GM12891 (cell line): ENCODE measurements around the gene ARHGEF17.

Source experiments
- DNase-seq: peaks from one replicate; pipeline ENCODE4 v3.0.0; 2011; ENCODE audit warnings: low spot score; ENCODE audit not compliant: insufficient read length
- FAIRE-seq: peaks from 2 replicates; lab custom pipeline; 2011; peaks lifted over from hg19 to GRCh38; lab: Jason Lieb, UNC
- PAX5 ChIP-seq: IDR thresholded peaks from 2 replicates; pipeline ENCODE4 v1.6.1; 2011; ENCODE audit warnings: low read length, moderate library complexity, mild to moderate bottlenecking; ENCODE audit not compliant: insufficient read depth, severe bottlenecking
- POLR2A ChIP-seq: IDR thresholded peaks from 2 replicates; pipeline ENCODE4 v1.6.1; 2011; ENCODE audit warnings: low read depth, low read length, control low read depth
- POLR2AphosphoS5 ChIP-seq: IDR thresholded peaks from 2 replicates; pipeline ENCODE4 v1.6.1; 2011; ENCODE audit warnings: low read depth, low read length, control low read depth
- POU2F2 ChIP-seq: IDR thresholded peaks from 2 replicates; pipeline ENCODE4 v1.6.1; 2011; ENCODE audit warnings: low read depth, mild to moderate bottlenecking, control low read depth, low read length, moderate library complexity
- SPI1 ChIP-seq: IDR thresholded peaks from 2 replicates; pipeline ENCODE4 v1.6.1; 2011; ENCODE audit warnings: low read depth, low read length, control low read depth
- TAF1 ChIP-seq: IDR thresholded peaks from 2 replicates; pipeline ENCODE4 v1.6.1; 2011; ENCODE audit warnings: low read depth, low read length, control low read depth

The ARHGEF17 gene

DNA sequence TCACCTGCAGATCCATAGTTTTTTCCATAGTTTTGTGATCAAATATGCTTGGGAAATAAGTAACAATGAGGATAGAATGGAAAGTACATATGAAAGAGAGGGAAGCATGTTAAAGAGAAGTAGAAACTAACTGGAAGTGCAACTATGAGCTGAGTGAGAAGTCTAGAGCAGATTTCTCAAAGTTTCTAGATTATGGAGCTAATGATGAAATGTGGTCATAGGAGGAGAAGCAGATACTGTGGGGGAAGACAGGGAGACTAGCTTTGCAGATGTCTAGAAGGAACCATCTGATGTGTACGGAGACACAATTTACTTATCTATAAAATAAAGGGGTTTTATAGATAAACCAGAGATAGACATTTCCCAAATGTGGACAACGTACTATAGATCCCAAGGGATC lies 105.2 kb downstream of the ARHGEF17 start:
- DNase-seq (no peak), FAIRE-seq (no peak)
- TF ChIP-seq PAX5: no peak

DNA sequence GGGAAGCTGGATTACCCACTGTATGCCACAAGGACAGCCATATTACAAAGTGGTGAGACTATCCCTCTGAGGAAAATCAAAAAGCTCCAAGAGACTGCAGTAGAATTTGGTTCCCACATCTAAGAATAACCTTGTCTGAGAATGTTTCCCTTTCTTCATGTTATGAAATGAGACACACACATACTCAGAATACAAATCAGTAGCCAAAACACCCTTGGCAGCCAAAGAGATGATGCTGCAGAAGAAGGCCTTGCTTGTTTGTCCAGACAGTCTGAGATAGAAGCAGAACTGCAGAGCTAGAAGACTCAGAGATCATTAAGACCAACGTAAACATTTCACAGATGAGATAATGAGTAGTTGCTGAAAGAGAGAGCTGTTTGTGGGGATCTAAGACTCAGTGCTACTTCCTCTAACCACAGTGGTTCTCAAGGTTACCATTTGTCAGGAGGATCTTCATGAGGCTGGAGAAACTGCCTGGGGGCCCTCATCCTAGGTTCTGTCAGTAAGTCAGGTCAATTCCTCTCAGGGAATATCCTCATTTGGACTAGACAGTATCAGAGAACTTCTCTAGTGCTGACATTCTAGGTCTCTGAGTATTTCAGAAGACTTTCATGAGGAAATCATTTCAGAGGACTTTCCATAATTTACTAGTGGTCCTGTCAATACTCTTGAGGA lies 107.0 kb downstream of the ARHGEF17 start:
- DNase-seq: no peak
- TF ChIP-seq TAF1 (no peak), POU2F2 (no peak), POLR2A (no peak), POLR2AphosphoS5 (no peak), SPI1 (no peak), PAX5 (no peak)
- FAIRE-seq: no peak

DNA sequence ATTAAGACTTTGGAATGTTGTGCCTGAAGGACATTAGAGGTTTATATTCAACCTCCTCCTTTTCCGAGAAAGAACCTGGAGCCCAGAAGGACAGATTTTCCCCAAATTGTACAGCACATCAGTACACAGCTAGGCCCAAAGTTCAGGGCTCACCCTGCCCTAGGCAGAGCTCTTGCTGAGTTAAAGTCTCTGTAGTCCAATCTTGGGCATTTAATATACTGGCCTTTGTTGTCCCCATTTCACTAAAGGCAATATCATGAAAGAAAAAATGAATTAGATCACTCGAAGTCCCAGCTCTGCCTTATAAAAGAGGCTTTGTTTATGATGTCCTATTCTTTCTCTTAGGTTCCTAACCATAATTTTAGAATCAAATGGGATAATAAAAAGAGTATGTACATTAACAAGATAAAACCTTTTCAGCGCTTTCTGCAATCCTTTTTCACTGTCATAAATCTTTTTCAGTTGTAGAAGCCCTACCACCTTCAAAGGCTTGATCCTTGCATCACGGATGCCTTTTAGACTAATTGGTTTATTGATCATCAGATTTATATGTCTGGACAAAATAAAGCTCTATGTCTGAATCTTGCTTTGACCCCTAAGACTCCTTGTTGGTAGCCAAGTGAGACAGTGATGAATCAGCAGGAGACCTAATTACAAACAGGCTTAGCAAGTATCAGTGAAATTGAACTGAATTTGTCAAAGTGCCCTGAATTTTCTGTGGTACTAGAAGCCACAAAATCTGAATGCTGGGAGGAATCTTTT lies 108.0 kb downstream of the ARHGEF17 start:
- TF ChIP-seq SPI1 (no peak), PAX5 (no peak), POLR2AphosphoS5 (no peak), POU2F2 (no peak), POLR2A (no peak), TAF1 (no peak)
- no peak for FAIRE-seq
- DNase-seq: no peak

DNA sequence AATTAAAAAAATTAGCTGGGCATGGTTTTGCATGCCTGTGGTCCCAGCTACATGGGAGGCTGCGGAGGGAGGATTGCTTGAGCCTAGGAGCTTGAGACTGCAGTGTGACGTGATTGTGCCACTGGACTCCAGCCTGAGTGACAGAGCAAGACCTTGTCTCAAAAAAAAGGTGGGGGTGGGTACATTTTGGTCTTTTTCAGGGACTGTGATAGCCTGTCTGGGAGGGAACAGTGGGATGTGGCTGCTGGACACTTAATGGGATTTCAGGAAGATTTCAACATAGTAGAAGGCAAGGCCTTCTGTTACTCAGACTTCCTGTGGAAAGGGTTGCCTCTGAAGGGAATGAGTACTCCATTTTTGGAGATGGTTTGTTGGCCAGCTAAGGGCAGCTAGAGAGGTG lies 108.7 kb downstream of the ARHGEF17 start:
- FAIRE-seq (no peak), DNase-seq (no peak)
- TF ChIP-seq SPI1 (no peak), TAF1 (no peak), PAX5 (no peak), POU2F2 (no peak), POLR2AphosphoS5 (no peak), POLR2A (no peak)
